Right ventricle myocardium superior (tissue), 1 donor: ENCODE results near the gene FAHD1. TPM values are rescaled to one million over a fixed set of nuclear protein-coding genes. Genes with fewer than 3 reads are reported as not detected.

Experiments used
- ATAC-seq: fragments of 200-7000 bp; cut with Tn5 transposase; one replicate; pipeline ENCODE4 v1.9.1; 2020; ENCODE audit warnings: mild to moderate bottlenecking; ENCODE audit not compliant: poor library complexity
- DNase-seq: peaks from one replicate; pipeline ENCODE4 v3.0.0-alpha.2; 2020
- intact Hi-C: fragments of 100-400 bp; cut with DNase I; formaldehyde crosslinking; loops from one replicate; pipeline ENCODE4 v1.11.2; 2022
- total RNA-seq: library from RNA; stranded (reverse); fragmentation: NEBNext Ultra II Directional; extraction: Animal tissue kit (Norgen Biotek cat#: 25700); gene quantifications from one replicate; pipeline ENCODE4 v1.2.1, GENCODE V29; 2021
- donor health status: DM: no; HTN: yes; CAD: no; lungs with severe emphysema.

The FAHD1 gene
- total RNA-seq, 1 donor from 2014 or later = 31.0 TPM

DNA sequence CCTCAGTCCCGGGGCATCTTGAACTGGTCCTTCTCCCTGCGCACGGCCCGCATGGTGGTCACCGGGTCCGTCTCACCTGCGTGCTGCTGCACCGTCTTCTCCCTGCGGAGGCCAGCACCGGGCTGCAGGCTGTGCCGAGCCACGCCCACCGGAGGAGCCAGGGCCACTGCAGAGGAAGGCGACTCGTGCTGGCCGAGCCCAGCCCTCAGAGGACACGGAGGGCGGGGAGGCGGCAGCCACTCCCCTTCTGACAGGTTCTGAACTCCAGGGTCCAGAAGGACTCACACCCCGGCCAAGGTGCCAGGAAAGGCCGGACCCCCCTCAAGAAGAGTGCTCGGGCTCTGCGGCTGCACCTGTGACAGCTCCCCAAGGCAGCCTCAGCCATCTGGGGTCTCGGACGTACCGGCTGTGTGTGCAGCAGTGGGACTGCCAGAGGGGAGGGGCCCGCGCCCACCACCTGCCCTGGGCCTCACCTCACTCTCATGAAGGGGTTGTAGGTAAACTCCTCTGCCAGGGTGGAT lies 17.7 kb upstream of the FAHD1 start:
- intact Hi-C loops = no loop called here
- DNase-seq = no peak
- no peak for ATAC-seq

DNA sequence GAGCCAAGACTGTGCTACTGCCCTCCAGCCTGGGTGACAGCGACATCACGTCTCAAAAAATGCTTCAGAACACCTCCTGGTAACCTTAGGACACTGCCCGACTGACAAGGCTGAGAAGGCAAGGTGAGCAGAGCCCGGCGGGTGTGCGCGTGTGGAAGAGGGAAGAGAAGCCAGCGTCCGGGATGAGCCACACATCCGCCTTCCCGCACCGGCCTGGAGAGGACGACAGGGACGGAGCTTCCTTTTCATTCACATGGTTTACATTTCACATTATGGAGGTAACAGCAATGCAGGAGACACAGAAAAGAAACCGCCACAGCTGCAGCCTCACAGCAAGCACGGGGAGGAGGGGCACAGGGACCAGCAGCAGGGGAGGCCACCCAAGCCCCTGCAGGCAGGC lies 16.9 kb upstream of the FAHD1 start:
- ATAC-seq = no peak
- intact Hi-C loops = no loop called here

DNA sequence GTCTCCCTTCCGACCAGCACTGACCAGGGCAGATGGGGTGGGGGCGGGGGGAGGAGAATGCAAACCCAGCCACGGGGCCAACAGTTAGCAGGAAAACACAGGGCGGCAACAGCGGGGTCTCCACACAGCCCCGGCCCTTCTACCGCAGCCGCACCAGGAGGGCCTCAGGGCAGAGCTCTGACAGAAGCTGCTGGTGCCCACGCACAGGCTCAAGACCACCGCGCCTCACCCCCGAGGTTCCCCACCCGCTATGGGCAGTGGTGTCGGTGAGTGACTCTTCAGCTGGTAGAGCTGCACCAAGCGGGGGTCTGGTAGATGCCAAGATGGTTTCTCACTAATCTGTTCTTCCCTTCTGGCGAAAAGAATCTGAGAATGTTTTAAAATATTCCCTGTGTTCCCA lies 16.5 kb upstream of the FAHD1 start:
- no peak for DNase-seq
- no peak for ATAC-seq
- intact Hi-C loops = no loop called here

More for the DNA sequence above, 16.9 kb upstream of the FAHD1 start:
- no peak for DNase-seq

DNA sequence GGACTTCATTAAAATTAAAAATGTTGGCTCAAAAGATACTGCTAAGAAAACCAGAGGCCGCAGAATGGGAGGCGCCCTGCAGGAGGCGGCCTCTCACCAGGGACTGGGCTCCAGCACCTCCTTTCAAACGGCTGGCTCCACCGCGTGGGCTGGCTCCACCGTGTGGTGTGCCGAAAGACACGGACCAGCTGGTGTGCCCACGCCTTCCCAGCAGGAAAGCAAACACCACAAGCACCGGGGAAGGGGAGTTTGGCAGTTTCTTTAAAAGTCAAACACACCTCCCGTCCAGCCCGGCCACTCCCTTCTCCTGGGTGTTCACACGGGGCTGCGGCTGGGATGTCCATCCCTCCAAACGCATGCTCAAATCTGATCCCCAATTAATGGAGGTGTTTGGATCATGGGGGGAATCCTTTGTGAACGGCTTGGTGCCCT lies 14.3 kb upstream of the FAHD1 start:
- ATAC-seq (peak; percentile 93), DNase-seq (peak; percentile 85)
- intact Hi-C loops = no loop called here

DNA sequence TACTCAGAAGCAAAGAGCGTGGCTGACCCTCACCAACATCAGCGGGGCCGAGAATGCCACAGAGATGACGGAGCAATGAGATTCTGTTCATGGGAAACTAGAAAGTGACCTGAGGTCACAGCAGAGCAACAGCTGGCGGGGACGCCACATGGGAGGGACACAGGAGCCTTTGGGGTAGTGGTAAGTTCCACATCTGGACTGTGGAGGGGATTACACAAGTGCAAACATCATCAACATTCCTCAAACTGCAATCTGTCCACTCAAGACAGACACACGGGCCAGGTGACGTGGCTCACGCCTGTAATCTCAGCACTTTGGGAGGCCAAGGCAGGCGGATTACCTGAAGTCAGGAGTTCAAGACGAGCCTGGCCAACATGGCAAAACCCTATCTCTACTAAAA lies 11.5 kb upstream of the FAHD1 start:
- intact Hi-C loops = no loop called here
- no peak for DNase-seq
- no peak for ATAC-seq

DNA sequence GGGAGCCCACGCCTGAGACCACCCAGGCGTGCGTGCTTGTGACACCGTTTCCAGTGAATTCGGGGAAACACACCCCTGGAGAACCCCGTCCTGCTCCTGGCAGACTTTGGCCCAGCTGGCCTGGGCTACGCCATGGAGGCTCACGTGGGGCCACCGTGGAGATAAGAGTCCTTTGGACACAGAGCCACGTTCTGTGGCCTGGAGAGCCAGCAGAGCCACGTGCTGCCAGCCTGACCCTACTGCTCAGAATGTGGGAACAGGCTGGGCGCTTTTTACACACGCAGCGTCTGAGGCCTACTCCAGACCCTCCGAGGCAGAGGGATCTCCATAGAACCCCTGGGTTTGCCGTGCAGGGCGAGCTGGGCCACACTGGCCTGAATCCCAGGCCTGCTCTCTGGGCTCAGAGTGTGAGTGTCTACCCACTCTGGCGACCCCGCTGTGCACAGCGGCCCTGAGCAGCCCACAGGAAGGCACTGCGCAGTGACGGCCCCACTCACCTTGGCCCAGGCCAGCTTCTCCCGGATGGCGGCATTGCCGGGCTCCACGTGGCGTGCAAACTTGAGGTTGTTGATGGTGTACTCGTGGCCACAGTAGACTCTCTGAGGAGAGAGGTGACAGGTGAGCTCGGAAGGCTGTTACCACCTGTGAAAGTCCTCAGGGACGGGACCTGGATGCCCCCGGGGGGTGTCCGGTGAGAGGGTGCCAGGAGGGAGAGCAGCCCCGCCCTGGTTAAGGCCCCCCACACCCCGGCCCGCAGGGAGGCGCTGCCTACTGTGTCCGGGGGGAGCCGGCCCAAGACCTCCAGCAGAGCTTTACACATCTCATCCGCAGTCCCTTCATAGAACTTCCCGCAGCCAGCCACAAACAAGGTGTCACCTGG lies 10.4 kb upstream of the FAHD1 start:
- ATAC-seq = no peak
- intact Hi-C loops = no loop called here
- DNase-seq = no peak

DNA sequence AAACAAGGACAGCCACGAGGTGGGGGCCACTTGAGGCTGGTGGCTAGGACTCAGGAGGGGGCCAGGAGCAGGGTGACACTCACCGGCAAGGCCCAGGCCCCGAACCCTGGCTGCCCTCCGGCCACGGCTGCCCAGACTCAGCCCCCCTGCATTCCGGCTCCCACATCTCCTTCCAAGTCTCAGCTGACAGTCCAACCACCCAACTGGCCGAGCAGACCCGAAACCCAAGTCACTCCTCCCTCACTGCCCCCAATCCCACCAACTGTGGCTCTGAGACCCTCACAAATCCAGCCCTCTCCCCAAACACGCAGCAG lies 9.8 kb upstream of the FAHD1 start:
- intact Hi-C loops = no loop called here
- DNase-seq (no peak), ATAC-seq (no peak)

DNA sequence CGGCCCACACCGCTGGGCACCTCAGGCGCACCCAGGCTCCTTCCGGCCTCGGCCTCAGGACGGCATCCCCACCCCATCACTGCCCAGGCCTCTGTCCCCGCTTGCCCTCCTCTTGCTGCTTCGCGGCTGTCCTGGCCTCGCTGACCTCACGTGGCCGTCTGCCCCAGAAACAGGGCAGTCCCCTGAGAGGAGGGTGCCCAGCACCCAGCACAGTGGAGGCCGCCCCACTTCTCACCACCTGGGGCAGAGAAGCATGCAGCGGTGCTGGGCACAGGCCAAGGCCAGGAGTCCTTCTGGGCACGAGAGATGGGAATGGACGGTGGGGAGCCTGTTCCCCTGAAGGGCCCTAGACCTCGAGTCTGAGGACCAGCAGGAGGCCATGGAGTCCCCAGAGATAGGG lies 9.3 kb upstream of the FAHD1 start:
- DNase-seq (no peak), ATAC-seq (no peak)
- intact Hi-C loops = no loop called here

DNA sequence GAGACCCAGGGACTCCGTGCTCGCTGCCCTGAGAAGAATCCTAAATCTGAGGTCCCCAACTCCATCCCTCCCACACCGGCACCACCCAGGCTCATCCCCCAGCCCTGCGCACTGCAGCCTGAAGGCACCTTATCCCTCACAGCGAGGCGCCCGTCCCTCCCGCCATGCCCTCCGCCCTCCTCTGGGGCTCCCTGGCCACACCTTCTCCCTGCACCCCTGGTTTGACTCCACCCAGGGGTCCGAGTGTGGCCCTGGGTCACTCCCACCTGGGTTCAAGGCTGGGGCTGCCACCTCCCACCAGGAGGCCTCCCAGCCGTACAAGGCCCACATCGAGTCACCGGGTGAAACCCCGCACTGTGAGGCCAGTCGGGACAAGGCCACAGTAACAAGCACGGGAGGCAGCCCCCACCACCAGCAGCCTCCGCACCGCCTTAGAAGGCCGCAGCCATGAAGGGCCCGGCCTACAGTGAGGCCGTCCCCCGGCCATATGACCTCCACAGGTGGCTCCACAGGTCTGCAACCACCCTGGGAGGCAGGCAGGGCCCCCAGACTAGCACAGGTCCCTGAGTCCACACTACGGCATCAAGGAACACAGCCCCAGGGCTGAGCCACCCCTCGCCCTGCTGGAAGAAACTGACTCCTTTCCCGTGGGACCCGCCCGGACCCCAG lies 8.7 kb upstream of the FAHD1 start:
- DNase-seq = no peak
- ATAC-seq = no peak
- intact Hi-C loops = no loop called here

DNA sequence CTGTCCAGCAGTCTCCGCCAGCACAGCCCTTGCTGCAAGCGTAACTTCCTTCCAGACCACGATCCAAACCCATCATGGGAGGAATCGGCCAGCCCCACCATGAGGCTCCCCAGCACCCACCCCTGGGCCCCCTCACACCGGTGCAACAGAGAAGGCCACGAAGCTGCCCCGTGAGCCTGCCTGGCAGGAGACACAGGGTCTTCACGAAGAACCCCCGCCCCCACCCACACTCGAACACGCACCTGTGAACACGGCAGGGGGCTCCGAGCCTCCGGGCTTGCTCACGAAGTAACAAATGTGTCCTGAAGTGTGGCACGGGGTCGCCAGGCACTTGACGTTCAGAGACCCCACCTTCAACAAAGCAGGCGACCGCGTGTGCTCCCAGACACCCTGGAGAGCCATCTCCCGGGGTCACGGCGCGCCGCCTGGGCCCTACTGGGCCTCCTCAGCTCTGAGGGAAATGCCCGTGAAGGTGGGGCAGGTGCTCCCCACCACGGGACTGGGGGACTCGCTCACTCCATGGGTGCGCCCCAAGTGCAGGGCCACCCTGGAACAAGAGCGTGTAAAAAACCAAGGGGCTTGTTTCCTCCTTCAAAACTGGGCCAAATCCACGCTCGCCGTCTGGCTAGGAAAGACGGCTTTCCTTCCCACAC lies 8.0 kb upstream of the FAHD1 start:
- intact Hi-C loops = no loop called here
- DNase-seq = no peak
- no peak for ATAC-seq

DNA sequence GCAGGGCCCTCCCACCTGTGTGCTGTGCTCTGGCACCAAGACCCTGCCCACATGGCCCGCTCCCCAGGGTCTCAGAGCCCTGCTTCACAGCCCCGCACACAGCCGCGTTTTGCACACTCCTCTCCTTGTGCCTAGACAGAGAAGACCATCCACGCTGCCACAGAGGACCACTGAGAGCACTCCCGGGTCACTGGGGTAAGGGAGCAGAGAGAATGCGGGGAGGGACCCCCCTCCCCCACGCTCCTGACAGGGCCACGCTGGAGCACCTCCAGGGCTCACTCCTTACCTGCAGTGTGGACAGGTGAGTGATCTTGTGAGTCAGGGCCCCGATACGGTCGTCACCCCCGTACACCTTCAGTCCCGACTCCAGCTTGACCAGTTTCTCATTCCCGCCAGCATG lies 7.4 kb upstream of the FAHD1 start:
- intact Hi-C loops = no loop called here
- DNase-seq (no peak), ATAC-seq (no peak)

DNA sequence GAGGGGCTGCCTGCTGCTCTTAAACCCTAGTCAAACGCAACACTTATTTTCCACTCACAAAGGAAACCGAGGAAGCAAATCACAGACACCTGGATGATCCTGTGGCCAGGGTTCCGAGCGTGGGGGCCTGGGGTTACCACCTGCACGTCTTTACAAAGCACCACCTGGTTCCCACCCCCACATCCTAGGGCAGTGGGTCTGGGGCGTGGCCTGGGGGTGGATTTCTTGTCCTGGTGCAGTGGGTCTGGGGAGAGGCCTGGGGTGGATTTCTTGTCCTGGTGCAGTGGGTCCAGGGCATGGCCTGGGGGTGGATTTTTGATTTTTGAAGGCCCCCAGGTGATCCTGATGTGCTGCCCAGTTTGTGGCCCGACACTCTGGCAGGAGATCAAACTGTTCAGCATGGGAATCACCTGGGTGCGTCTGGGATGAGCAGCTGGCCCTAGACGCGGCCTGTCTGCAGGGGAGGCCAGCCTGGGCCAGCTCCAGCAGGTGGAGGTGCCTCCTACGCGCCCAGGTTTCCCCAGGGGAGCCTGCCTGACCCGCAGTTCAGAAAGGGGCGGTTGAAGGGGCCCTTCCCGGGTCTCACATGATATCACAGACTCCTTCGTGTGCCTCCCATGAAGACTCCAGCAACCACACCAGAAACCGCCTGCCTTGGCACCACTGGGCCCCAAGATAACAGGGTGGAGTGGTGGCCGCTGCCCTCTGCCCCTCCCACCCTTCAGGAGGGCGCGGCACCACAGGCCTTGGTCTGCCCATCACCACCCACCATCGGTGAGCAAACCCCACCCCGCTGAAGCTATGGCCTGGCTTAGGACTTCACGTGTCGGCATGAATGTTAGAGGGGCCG lies 6.7 kb upstream of the FAHD1 start:
- intact Hi-C loops = no loop called here
- DNase-seq (no peak), ATAC-seq (no peak)

DNA sequence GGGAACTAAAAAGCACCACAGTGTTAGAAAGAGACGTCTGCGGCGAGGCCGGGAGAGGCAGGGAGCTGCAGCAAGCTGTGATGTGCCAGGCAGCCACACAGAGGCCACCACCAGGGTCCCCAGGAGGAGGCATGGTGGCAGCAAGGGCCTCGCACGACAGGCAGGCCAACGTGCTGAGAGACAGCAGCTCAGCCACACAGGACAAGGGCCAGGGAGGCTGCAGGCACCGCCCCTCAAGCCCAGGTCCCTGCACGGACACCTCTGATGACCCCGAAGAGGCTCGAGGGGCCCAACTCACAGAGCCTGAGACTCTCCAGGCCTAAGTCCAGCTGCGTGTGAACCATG lies 6.1 kb upstream of the FAHD1 start:
- ATAC-seq (no peak), DNase-seq (no peak)
- intact Hi-C loops = no loop called here

DNA sequence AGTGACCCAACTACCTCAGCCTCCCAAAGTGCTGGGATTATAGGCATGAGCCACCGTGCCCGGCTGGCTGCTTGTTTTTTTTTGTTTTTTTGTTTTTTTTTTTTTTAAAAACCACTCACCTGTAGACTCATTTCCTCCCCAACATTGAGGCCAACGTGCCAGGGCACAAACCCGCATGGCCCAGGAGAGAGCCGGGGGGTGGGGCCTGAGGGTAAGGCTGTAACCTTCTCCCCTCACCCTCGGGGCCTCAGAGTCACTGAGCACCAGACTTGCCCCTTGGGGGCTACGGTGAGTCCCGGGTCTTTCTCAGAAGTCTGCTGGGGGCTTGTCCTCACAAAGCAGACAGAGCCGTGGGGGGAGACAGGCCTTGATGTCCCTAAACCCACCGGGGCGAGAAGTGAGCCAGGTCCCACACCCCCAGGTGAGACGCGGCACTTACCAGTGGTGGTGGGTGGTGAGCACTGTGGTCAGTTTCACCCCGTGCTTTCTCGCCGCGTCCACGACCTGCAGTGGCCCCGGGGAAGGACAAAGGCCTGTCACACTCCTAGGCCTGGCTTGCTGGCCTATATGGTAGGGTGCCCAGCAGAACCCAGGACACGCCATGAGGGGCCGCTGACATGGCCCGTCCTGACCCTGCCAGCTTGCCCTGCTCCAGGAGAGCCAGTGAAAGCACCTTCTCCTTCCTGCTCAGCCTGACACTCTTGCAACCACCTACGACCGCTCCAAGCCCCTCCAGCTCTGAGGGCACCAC lies 5.0 kb upstream of the FAHD1 start:
- no peak for DNase-seq
- no peak for ATAC-seq
- intact Hi-C loops = no loop called here

DNA sequence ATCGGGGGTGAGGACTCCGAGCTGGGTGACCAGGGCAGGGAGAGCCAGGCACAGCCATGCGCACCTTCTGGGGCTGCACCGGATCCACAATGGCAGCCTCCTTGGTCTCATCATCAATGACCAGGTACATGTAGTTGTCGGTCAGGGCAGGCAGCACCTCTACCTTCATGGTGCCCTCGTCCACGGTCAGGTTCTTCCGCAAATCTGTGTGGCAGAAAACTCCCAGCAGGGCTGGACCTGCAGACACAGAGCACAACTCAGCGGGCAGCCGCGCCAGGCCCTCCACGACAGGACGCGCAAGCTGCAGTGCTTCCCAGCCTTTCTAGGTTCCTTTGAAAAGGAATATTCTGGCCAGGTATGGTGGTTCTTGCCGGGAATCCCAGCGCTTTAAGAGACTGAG lies 4.2 kb upstream of the FAHD1 start:
- DNase-seq (no peak), ATAC-seq (no peak)
- intact Hi-C loops = no loop called here

DNA sequence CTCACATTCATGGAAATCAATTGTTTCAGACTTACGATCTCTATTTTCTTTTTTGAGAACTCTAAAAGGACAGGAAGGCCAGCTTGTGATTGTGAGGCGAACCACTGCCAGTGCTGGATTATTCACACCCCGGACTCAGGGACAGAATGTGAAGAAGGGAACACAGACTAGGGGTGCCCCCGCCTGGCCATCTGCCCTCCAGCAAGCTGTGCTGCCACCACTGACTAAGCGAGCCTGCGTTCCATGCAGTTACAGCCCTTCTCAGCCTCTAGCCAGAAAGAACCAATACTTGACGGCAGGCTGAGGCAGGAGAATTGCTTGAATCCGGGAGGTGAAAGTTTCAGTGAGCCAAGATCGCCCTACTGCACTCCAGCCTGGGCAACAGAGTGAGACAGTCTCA lies 3.2 kb upstream of the FAHD1 start:
- DNase-seq = no peak
- no peak for ATAC-seq
- intact Hi-C loops = no loop called here

DNA sequence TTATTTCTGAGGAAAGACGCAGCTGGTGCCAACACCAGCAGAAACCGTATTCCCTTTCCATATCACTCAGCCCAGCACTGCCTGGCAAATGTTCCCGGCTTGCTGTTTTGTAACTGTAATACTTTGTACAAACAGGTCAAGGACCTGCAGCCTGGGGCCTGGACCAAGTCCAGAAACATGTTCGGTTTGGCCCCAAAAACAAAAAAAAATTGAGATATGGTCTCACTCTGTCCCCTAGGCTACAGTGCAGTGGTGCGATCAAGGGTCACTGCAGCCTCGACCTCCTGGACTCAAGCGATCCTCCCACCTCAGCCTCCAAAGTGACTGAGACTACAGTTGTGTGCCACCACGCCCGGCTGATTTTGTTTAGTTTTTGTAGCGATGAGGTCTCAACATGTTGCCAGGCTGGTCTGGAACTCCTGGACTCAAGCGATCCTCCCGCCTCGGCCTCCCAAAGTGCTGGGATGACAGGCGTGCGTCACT lies 1.6 kb upstream of the FAHD1 start:
- ATAC-seq = no peak
- no peak for DNase-seq
- intact Hi-C loops = no loop called here
